Heart right ventricle (tissue), 16 donors: ENCODE data around the gene PNLIPRP1. TPM values are rescaled to one million over a fixed set of nuclear protein-coding genes. Genes with fewer than 3 reads are reported as not detected.

Experiments
- ATAC-seq, 8 donors: fragments of 200-7000 bp; cut with Tn5 transposase; one replicate each; pipeline ENCODE4 v1.9.1; 2020; ENCODE audit warnings: mild to moderate bottlenecking in 8 of 8, moderate library complexity in 8 of 8, moderate number of reproducible peaks in 1 of 8
- DNase-seq, 2 donors: peaks; one replicate each; pipeline ENCODE4 v3.0.0-alpha.2; 2020
- H3K27ac ChIP-seq, 10 donors: fragments of 200-600 bp; sonication (generic) in 2 of 10; one replicate each; pipeline versions ENCODE4 v1.5.0 to v1.8.0; 2020 to 2022; ENCODE audit warnings: mild to moderate bottlenecking in 3 of 10
- H3K27me3 ChIP-seq, 7 donors: fragments of 200-600 bp; one replicate each; pipeline ENCODE4 v1.8.0; 2021 to 2022; ENCODE audit warnings: mild to moderate bottlenecking in 2 of 7
- H3K36me3 ChIP-seq, 9 donors: fragments of 200-600 bp; sonication (generic) in 1 of 9; one replicate each; pipeline versions ENCODE4 v1.5.0 to v1.8.0; 2020 to 2022; ENCODE audit warnings: mild to moderate bottlenecking in 2 of 9
- H3K4me1 ChIP-seq, 9 donors: fragments of 200-600 bp; sonication (generic) in 1 of 9; one replicate each; pipeline versions ENCODE4 v1.5.0 to v1.8.0; 2020 to 2022; ENCODE audit warnings: mild to moderate bottlenecking in 4 of 9
- H3K4me3 ChIP-seq, 10 donors: fragments of 200-600 bp; sonication (generic) in 2 of 10; one replicate each; pipeline versions ENCODE4 v1.5.0 to v1.8.0; 2020 to 2022; ENCODE audit warnings: mild to moderate bottlenecking in 7 of 10, moderate library complexity in 2 of 10
- H3K9me3 ChIP-seq, 11 donors: fragments of 200-600 bp in 10 of 11; sonication (generic) in 2 of 11; one replicate each; pipeline versions ENCODE4 v1.5.0 to v1.8.0; 2013 to 2022; ENCODE audit warnings: mild to moderate bottlenecking in 2 of 11, control low read depth in 1 of 11, moderate library complexity in 1 of 11
- WGBS, 2 donors: extraction: QIAGEN DNeasy Blood & Tissue Kit; methylation state at CpG; one replicate each; pipeline ENCODE4 v1.1.7; 2013; ENCODE audit warnings: inconsistent platforms in 1 of 2; 5-methylcytosine and 5-hydroxymethylcytosine counted together
- intact Hi-C, 10 donors: fragments of 100-400 bp; cut with DNase I; formaldehyde crosslinking; loops; one replicate each; pipeline versions ENCODE4 v1.11.1 to v1.14.2; 2022
- long read RNA-seq, 3 donors: library from polyadenylated mRNA; unstranded; transcript quantifications; one replicate each; pipeline ENCODE4 v2.0.0, GENCODE V29; 2020 to 2021
- polyA plus RNA-seq, 2 donors: library from polyadenylated mRNA; stranded (reverse); fragments of 200-250 nt; gene quantifications; one replicate each; pipeline ENCODE4 v1.2.3, GENCODE V29; 2013
- total RNA-seq, 10 donors: library from RNA; stranded (reverse); fragmentation: NEBNext Ultra II Directional in 3 of 10; extraction: Animal tissue kit (Norgen Biotek cat#: 25700) in 3 of 10; gene quantifications; one replicate each; pipeline versions ENCODE4 v1.2.1 to v1.2.4, GENCODE V29; 2021 to 2023
- TF ChIP-seq, protein P1 (sequence below), 9 donors: fragments of 200-600 bp; sonication (generic) in 2 of 9; IDR thresholded peaks; one replicate each; pipeline versions ENCODE4 v1.5.0 to v1.8.0; 2021 to 2022; ENCODE audit warnings: antibody characterized with exemption in 9 of 9, mild to moderate bottlenecking in 5 of 9, moderate library complexity in 1 of 9
- donor health status: Arrhythmogenic right ventricular cardiomyopathy.
- donor health status: ischemic (EF 13 %, LVEDD 7.1; RV severe dilation, severe dysfunction).
- donor health status: healthy with polysubstance abuse.
- donor health status: DM: no; HTN: yes; CAD: no.
- donor health status: DM: no; HTN: no; CAD: no.
- donor health status: ischemic (EF 25% LVEDD 6.9; RV normal size, moderate dysfunction).
- donor health status: ischemic (EF 25% LVEDD 5.7; RV mildly dilated, moderate dysfunction).
- donor health status: healthy.
- donor health status: DM: yes; HTN: yes; CAD: no.
- donor health status: Ischemic cardiomyopathy.
- donor health status: ischemic (EF 35%, LVEDD 5.7; RV mildly dilated, moderate dysfunction).
- donor health status: nonischemic (EF 11% LVEDD 7.7; RV severe dilation, severe dysfunction).
- donor health status: DM: yes; HTN: yes; CAD: no.
- donor health status: PGD.
- donor health status: ischemic (EF 29% LVEDD 5.4; RV normal size, mild dysfunction).
- donor health status: nonischemic (EF 23%, LVEDD 6.1; RV moderate dilation, normal function).

The PNLIPRP1 gene
- 1 to 10 TPM in 1 of 10 donors, under 1 TPM in 6, not detected in 3; 0.31 to 1.2 (median 0.69) TPM for total RNA-seq
- under 1 TPM in 1 of 2 donors, not detected in 1; 0.16 TPM for polyA plus RNA-seq
- long read RNA-seq, donor 1 = 0 reads
- long read RNA-seq, donor 2 = 0 reads
- long read RNA-seq, donor 3 = 0 reads

DNA sequence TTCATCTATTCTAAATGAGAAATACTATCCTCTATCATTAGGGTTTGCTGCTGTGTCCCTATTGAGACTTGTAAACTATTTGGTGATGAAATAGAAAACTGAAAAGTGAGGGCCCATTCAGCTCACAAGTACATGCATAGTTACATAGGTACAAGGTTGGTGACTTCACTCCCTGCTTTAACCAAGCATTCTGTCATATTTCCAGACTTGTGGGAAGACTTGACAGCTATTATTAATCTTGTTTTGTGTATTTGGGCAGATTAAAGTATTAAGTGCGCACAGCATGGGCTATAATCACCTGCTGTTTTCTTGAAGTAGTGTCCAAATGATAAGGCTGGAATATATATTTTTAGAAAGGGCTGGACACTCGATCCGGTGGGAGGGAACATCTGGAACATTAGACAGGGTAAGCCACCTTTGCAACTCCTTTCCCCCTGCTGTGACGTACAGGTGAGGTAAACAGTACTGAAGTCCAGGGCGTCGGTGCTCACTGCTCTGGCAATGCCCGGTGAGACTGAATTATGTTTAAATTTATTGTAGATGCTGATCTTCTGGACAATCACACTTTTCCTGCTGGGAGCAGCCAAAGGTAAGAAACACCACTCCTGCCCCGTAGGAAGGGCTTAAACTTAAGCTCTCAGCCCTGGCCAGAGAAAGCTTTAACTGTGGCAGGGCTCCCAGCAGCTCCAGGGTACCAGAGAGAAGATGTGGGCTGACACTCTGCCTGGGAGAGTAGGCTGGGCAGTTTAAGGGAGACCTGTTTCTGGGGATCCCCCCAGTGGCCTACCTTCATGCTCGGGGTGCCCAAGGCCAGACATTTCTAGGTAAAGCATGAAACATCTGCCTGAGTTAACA is at the start of gene PNLIPRP1:
TSS of gene PNLIPRP1 (plus strand) at position 370 of the 855 bp plus-strand sequence. CDS start at position 541, 171 bp downstream.
- intact Hi-C loops = no loop called here
- TF ChIP-seq, protein P1, sequence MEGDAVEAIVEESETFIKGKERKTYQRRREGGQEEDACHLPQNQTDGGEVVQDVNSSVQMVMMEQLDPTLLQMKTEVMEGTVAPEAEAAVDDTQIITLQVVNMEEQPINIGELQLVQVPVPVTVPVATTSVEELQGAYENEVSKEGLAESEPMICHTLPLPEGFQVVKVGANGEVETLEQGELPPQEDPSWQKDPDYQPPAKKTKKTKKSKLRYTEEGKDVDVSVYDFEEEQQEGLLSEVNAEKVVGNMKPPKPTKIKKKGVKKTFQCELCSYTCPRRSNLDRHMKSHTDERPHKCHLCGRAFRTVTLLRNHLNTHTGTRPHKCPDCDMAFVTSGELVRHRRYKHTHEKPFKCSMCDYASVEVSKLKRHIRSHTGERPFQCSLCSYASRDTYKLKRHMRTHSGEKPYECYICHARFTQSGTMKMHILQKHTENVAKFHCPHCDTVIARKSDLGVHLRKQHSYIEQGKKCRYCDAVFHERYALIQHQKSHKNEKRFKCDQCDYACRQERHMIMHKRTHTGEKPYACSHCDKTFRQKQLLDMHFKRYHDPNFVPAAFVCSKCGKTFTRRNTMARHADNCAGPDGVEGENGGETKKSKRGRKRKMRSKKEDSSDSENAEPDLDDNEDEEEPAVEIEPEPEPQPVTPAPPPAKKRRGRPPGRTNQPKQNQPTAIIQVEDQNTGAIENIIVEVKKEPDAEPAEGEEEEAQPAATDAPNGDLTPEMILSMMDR (IDR thresholded peaks at IDR 0.05) = no peak
- WGBS, 2 donors = 68 to 70% methylated on average over 9 of the region's 9 CpGs
- H3K9me3 ChIP-seq = peaks cover 0 to 7% (median 0%) of the 10 kb centered on the region in 11 donors
- DNase-seq (no peak), ATAC-seq (no peak)
- H3K27me3 ChIP-seq = peaks cover 0 to 11% (median 0%) of the 10 kb centered on the region in 7 donors
- H3K4me1 ChIP-seq = no peaks in the 10 kb centered on the region
- H3K27ac ChIP-seq = no peak within 1 kb of the TSS
- H3K36me3 ChIP-seq = no peaks in the 10 kb centered on the region
- no peak within 1 kb of the TSS for H3K4me3 ChIP-seq

DNA sequence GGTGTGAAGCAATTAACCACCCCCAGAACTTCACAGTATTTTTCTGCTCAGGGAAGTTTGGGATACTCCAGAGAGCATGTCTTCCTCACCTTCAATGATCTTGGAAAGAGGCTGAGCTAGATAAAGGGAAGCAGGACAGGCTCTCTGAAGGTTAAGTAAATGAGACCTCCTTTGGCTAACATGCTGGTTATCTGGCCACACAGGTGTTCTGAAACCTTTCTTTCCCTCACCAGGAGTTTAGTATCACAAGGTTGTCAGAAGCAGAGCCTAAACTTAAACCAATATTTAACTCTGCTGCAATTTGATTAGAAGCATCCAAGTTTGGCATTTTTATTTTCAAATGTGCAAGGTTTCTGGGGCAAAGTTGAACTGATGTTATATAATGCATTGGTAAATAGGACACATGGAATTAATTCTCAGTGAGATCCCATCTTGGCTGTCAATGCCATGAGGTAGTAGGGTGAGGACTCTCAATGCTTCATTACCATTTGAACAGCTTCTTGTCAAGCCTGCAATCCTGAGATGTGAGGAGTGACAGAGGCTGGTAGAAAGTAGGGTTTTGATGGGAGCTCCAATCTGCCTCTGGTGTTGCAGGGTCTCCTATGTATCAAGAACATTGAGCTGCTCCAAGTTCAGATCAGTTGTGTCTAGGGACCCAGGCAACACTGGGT is 48.6 kb upstream of the PNLIPRP1 start:
- Histone ChIP-seq H3K9me3 (peaks cover 0 to 14% (median 0%) of the 10 kb centered on the region in 11 donors), H3K4me1 (no peaks in the 10 kb centered on the region), H3K36me3 (no peaks in the 10 kb centered on the region), H3K27me3 (peaks cover 0 to 17% (median 0%) of the 10 kb centered on the region in 7 donors), H3K4me3 (no peak overlapping the region), H3K27ac (no peak overlapping the region)
- ATAC-seq = no peak
- TF ChIP-seq, protein P1 (IDR thresholded peaks at IDR 0.05) = no peak
- intact Hi-C loops = no loop called here
- no peak for DNase-seq

DNA sequence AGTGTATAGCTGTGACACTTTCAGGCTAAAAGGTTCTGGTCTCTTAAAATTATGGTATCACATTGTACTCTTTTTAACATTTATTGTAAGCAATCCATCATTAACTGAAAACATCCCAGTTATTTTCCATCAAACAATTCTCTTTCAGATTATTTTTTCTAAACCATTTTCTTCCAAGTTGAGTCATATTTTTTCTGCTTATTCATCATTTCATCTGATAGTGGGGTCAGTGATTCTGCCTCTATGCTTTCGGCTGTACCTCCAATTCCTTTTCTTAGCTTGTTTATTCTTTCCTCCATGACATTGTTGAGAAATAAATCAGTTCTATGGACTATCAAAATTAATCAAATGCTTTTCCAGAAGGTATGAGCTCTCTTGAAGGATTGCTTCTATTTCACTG is 45.6 kb upstream of the PNLIPRP1 start:
- ATAC-seq (no peak), DNase-seq (no peak)
- Histone ChIP-seq H3K36me3 (no peaks in the 10 kb centered on the region), H3K4me1 (no peaks in the 10 kb centered on the region), H3K27ac (no peak overlapping the region), H3K4me3 (no peak overlapping the region), H3K9me3 (peaks cover 0 to under 1% (median 0%) of the 10 kb centered on the region in 11 donors), H3K27me3 (peaks cover 0 to 19% (median 0%) of the 10 kb centered on the region in 7 donors)
- TF ChIP-seq, protein P1 (IDR thresholded peaks at IDR 0.05) = no peak
- 77 to 83% methylated on average over 1 of the region's 1 CpG for WGBS, 2 donors
- intact Hi-C loops = no loop called here

DNA sequence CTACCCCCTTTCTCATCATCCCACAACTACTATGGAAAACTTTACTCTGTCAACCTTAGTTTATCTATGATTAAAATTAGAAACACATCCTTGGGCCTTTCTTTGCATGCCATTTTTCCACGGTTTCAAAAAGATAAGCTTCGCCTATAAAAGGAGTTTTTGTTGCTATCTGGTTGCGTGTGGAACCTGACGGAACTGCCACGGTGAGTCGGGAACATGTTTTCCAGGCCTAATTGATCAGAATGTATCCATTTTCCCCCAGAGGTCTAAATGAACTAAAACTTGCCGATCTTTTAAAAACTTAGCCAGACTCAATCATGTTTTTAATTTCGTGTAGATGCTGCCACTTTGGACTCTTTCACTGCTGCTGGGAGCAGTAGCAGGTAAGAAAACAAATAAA is 45.0 kb upstream of the PNLIPRP1 start, which contains the start of gene PNLIP:
TSS of gene PNLIP (plus strand) at position 176 of the 400 bp plus-strand sequence. CDS start at position 338, 162 bp downstream.
- Histone ChIP-seq H3K4me3 (no peak within 1 kb of the TSS), H3K27me3 (peaks cover 0 to 19% (median 0%) of the 10 kb centered on the region in 7 donors), H3K4me1 (no peaks in the 10 kb centered on the region), H3K36me3 (no peaks in the 10 kb centered on the region), H3K9me3 (no peaks in the 10 kb centered on the region), H3K27ac (no peak within 1 kb of the TSS)
- DNase-seq (no peak), ATAC-seq (no peak)
- TF ChIP-seq, protein P1 (IDR thresholded peaks at IDR 0.05) = no peak
- 53 to 56% methylated on average over 8 of the region's 8 CpGs for WGBS, 2 donors
- intact Hi-C loops = no loop called here
